IPS DF 6.9 (cell line): ENCODE results near the gene ANKRD61.
"Not testable (repeated sequence)": the region's sequence is repeated elsewhere in the genome, so short reads cannot be mapped to it uniquely, and the experiment has no call there.

Experiments
- DNase-seq: peaks from one replicate; pipeline ENCODE4 v3.0.0-alpha.2; 2013; ENCODE audit warnings: low read depth, low spot score
- H3K27ac ChIP-seq: one replicate; pipeline ENCODE4 v1.5.1; 2013; ENCODE audit warnings: low read length, control low read depth
- H3K27me3 ChIP-seq: 2 replicates; pipeline ENCODE4 v1.6.1; 2013; ENCODE audit warnings: mild to moderate bottlenecking, low read length; ENCODE audit not compliant: control insufficient read depth, insufficient read depth
- H3K36me3 ChIP-seq: 2 replicates; pipeline ENCODE4 v1.6.1; 2013; ENCODE audit warnings: low read length; ENCODE audit not compliant: control insufficient read depth, insufficient read depth
- H3K4me1 ChIP-seq: 2 replicates; pipeline ENCODE4 v1.6.1; 2013; ENCODE audit warnings: low read length; ENCODE audit not compliant: control insufficient read depth, insufficient read depth
- H3K4me3 ChIP-seq: 2 replicates; pipeline ENCODE4 v1.5.1; 2013; ENCODE audit warnings: mild to moderate bottlenecking, low read length
- H3K9me3 ChIP-seq: 2 replicates; pipeline ENCODE4 v1.6.1; 2013; ENCODE audit warnings: low read length, inconsistent platforms; ENCODE audit not compliant: control insufficient read depth, insufficient read depth
- WGBS: extraction: QIAGEN DNeasy Blood & Tissue Kit; methylation state at CpG from one replicate; pipeline ENCODE4 v1.1.7; 2013; ENCODE audit warnings: mixed read lengths, missing lambda C conversion rate; ENCODE audit not compliant: insufficient read length, insufficient coverage; 5-methylcytosine and 5-hydroxymethylcytosine counted together

ANKRD61 gene

GRCh38 chr7:6032167-6032566, 991 bp downstream of the ANKRD61 start:
- Histone ChIP-seq H3K4me3 (no peak overlapping the region), H3K9me3 (no peaks in the 10 kb centered on the region), H3K27ac (no peak overlapping the region), H3K27me3 (no peaks in the 10 kb centered on the region), H3K4me1 (no peaks in the 10 kb centered on the region), H3K36me3 (peaks cover 26% of the 10 kb centered on the region)
- DNase-seq = no peak
- WGBS = no CpG with 5 or more reads among the region's 5 CpGs

DNA sequence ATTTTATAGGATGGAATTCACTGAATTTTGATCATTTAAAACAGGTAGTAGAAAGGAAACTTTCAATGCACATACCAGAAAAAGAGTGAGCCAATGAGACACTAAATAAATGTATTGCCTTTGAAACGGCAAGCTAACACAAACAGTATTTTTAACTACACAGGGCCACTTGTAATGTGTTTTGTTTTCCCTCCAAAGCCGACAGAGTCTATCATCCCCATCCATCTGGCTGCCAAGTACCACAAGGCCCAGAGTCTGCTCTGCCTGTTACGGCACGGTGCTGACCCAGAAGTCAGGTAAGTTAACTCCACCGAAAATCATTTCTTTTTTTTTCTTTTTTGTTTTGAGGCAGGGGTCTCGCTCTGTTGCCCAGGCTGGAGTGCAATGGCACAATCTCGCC, 1.5 kb downstream of the ANKRD61 start:
- H3K9me3 ChIP-seq = no peaks in the 10 kb centered on the region
- no peaks in the 10 kb centered on the region for H3K27me3 ChIP-seq
- peaks cover 27% of the 10 kb centered on the region for H3K36me3 ChIP-seq
- no peak overlapping the region for H3K4me3 ChIP-seq
- WGBS = no CpG with 5 or more reads among the region's 7 CpGs
- no peak overlapping the region for H3K27ac ChIP-seq
- no peak for DNase-seq
- H3K4me1 ChIP-seq = no peaks in the 10 kb centered on the region

DNA sequence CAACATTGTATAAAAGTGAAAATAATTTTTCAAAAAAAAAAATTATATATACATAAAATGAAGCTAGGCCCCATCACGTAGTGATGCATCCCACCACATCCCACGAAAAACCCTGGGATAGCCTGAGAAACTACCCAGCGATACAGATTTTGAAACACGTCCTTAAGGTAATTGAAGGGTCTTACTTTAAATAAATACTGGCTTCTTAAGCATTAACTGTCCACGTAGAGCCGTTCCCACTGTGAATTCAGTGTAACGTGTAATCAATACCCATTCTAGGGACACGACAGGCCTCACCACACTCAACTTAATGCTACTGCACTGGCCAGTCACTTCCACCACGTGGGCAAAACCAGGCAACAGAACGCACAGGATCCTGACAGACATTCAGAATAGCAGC, 4.0 kb downstream of the ANKRD61 start:
- no CpG with 5 or more reads among the region's 10 CpGs for WGBS
- H3K4me3 ChIP-seq = no peak overlapping the region

DNA sequence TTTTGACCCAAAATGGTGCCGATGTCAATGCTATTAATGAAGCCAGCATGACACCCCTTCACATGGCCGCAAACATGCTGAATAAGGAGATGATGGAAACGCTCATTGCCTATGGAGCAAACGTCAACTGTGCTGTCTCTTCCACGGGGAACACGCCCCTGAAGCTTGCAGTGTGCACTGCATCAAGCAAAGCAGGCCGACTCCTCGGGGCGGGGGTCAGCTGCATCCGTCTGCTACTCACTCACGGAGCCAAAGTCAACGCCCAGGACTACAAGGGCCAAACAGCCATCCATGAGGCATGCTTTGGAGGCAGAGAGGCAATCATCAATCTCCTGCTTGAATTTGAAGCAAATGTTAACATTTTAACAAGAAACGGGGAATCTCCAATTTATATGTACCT, 4.5 kb downstream of the ANKRD61 start:
- WGBS = no CpG with 5 or more reads among the region's 13 CpGs
- H3K4me1 ChIP-seq = no peaks in the 10 kb centered on the region
- no peak overlapping the region for H3K4me3 ChIP-seq
- H3K9me3 ChIP-seq = no peaks in the 10 kb centered on the region
- H3K36me3 ChIP-seq = peaks cover 32% of the 10 kb centered on the region
- H3K27ac ChIP-seq = no peak overlapping the region
- no peaks in the 10 kb centered on the region for H3K27me3 ChIP-seq
- no peak for DNase-seq

More for the DNA sequence above, 4.0 kb downstream of the ANKRD61 start:
- Histone ChIP-seq H3K27ac (no peak overlapping the region), H3K4me1 (no peaks in the 10 kb centered on the region), H3K9me3 (no peaks in the 10 kb centered on the region), H3K27me3 (no peaks in the 10 kb centered on the region), H3K36me3 (peaks cover 29% of the 10 kb centered on the region)
- no peak for DNase-seq

- Histone ChIP-seq H3K9me3 (no peaks in the 10 kb centered on the region), H3K27me3 (no peaks in the 10 kb centered on the region), H3K4me1 (no peaks in the 10 kb centered on the region), H3K36me3 (peaks cover 6% of the 10 kb centered on the region; the same call in 1 of the 2 replicates), H3K27ac (no peak overlapping the region), H3K4me3 (no peak overlapping the region)
- DNase-seq = no peak
- no CpG with 5 or more reads among the region's 4 CpGs for WGBS
These were observed 18.6 kb downstream of the ANKRD61 start for GRCh38 chr7:6049780-6050179.

GRCh38 chr7:6051185-6051584, 20.0 kb downstream of the ANKRD61 start:
- H3K36me3 ChIP-seq = not testable (repeated sequence)
- WGBS = no CpG with 5 or more reads among the region's 9 CpGs

GRCh38 chr7:6056616-6057015, 25.4 kb downstream of the ANKRD61 start:
- no peak overlapping the region for H3K27ac ChIP-seq
- H3K27me3 ChIP-seq = no peaks in the 10 kb centered on the region
- WGBS = no CpG with 5 or more reads among the region's 1 CpG
- DNase-seq = no peak
- H3K4me3 ChIP-seq = no peak overlapping the region
- H3K4me1 ChIP-seq = no peaks in the 10 kb centered on the region
- no peaks in the 10 kb centered on the region for H3K9me3 ChIP-seq
- 0 out of 2 replicates have a peak, but pooled peaks cover 3% of the 10 kb centered on the region for H3K36me3 ChIP-seq

More at GRCh38 chr7:6051185-6051584, 20.0 kb downstream of the ANKRD61 start:
- H3K9me3 ChIP-seq, H3K27me3 ChIP-seq, H3K4me3 ChIP-seq, H3K4me1 ChIP-seq, H3K27ac ChIP-seq, DNase-seq: not testable (repeated sequence)

DNA sequence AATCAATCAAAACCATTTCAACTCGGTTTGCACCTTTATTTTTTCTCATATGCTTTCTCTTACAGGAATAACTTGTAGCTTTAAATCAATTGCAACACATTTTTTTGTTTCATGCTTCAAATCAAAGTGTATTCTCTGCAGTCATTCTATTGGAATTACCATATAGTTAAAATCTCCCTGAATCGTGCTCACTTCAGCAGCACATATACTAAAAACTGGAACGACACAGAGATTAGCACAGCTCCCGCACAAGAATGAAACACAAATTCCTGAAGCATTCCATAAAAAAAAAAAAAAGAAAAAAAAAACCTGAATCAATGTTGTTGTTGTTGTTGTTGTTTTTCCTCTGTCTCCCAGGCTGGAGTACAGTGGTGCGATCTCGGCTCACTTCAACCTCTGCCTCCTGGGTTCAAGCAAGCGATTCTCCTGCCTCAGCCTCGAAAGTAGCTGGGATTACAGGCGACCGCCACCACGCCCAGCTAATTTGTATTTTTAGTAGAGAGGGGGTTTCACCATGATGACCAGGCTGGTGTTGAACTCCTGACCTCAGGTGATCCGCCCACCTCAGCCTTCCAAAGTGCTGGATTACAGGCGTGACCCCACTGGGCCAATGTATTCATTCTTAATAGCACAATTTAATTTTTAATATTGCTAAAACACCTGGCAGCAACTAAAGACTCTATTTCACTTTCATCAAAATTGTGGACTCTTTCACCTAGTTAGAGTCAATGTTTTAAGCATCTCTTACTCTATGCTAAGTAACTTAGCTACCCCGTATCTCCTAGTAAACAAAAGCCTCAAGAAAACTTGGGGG, 26.3 kb downstream of the ANKRD61 start:
- Histone ChIP-seq H3K27ac (no peak overlapping the region), H3K4me3 (no peak overlapping the region; the same call in 1 of the 2 replicates), H3K36me3 (0 out of 2 replicates have a peak, but pooled peaks cover 3% of the 10 kb centered on the region), H3K9me3 (no peaks in the 10 kb centered on the region), H3K4me1 (no peaks in the 10 kb centered on the region), H3K27me3 (no peaks in the 10 kb centered on the region)
- DNase-seq = no peak
- WGBS = no CpG with 5 or more reads among the region's 14 CpGs

DNA sequence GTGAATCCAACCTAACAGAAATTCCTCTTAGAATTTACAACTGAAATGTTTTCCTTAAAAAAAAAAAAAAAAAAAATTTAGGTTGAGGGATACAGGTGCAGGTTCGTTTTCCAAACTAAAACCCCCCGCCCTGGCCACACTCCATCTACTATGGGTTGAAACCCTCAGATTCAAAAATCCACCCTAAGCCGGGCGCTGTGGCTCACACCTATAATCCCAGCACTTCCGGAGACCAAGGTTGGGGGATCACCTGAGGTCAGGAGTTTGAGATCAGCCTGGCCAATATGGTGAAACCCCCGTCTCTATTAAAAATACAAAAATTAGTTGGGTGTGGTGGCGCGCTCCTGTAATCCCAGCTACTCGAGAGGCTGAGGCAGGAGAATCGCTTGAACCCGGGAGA, 28.8 kb downstream of the ANKRD61 start:
- not testable (repeated sequence) for H3K9me3 ChIP-seq, DNase-seq, H3K36me3 ChIP-seq, H3K4me1 ChIP-seq, H3K27ac ChIP-seq, H3K27me3 ChIP-seq, H3K4me3 ChIP-seq
- WGBS = no CpG with 5 or more reads among the region's 11 CpGs

DNA sequence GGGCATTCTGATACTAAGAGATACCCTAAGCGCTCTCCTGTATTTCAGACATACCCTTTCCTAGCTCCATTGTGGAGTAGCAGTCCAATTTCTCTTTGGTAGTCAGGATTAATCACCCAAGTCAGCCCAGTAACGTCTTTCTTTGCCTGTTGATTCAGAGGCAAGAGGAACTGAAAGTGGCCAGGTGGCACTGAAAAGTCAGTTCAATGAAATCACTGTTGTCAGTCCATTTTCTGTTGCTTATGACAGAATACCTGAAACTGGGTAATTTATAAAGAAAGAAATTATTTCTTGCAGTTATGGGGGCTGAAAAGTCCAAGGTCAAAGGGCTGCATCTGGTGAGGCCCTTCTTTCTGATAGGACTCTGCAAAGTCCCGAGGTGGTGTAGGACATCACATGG, 40.2 kb downstream of the ANKRD61 start:
- Histone ChIP-seq H3K4me1 (no peaks in the 10 kb centered on the region), H3K27me3 (no peaks in the 10 kb centered on the region), H3K4me3 (no peak overlapping the region), H3K27ac (no peak overlapping the region), H3K9me3 (no peaks in the 10 kb centered on the region), H3K36me3 (no peaks in the 10 kb centered on the region)
- DNase-seq = no peak
- no CpG with 5 or more reads among the region's 3 CpGs for WGBS
